Limb (tissue), 2 donors: ENCODE data around the gene GARNL3.

Experiments
- DNase-seq, 2 donors: peaks; one replicate each; pipeline ENCODE4 v3.0.0-alpha.2; 2016; ENCODE audit errors: extremely low spot score in 2 of 2

GARNL3 gene

GRCh38 chr9:127273326-127273725 is 8.8 kb downstream of the GARNL3 start:
- DNase-seq, result no peak

GRCh38 chr9:127277099-127277498 is 12.5 kb downstream of the GARNL3 start:
- no peak for DNase-seq

GRCh38 chr9:127277770-127278169 is 13.2 kb downstream of the GARNL3 start:
- no peak for DNase-seq

- no peak for DNase-seq
Measured at GRCh38 chr9:127278372-127278771, 13.8 kb downstream of the GARNL3 start.

- no peak for DNase-seq
Measured at GRCh38 chr9:127279717-127280285, 15.2 kb downstream of the GARNL3 start.

- no peak for DNase-seq
Measured at GRCh38 chr9:127280880-127281660, 16.5 kb downstream of the GARNL3 start.

GRCh38 chr9:127281891-127282290 is 17.3 kb downstream of the GARNL3 start:
- no peak for DNase-seq

- DNase-seq, result no peak
Measured at GRCh38 chr9:127282611-127283010, 18.0 kb downstream of the GARNL3 start.

GRCh38 chr9:127283135-127283534 is 18.6 kb downstream of the GARNL3 start:
- DNase-seq, result no peak

GRCh38 chr9:127283917-127284497 is 19.4 kb downstream of the GARNL3 start:
- DNase-seq, result no peak

- DNase-seq, result no peak
Measured at GRCh38 chr9:127285965-127286364, 21.4 kb downstream of the GARNL3 start.

GRCh38 chr9:127290561-127291065 is 26.0 kb downstream of the GARNL3 start:
- no peak for DNase-seq

- DNase-seq, result no peak
Measured at GRCh38 chr9:127291246-127291778, 26.7 kb downstream of the GARNL3 start.

- no peak for DNase-seq
Measured at GRCh38 chr9:127292415-127292814, 27.8 kb downstream of the GARNL3 start.

GRCh38 chr9:127293328-127293727 is 28.8 kb downstream of the GARNL3 start:
- no peak for DNase-seq

GRCh38 chr9:127293767-127294166 is 29.2 kb downstream of the GARNL3 start:
- no peak for DNase-seq

GRCh38 chr9:127295005-127295404 is 30.4 kb downstream of the GARNL3 start:
- DNase-seq, result no peak

- DNase-seq, result no peak
Measured at GRCh38 chr9:127300886-127301447, 36.4 kb downstream of the GARNL3 start.

- DNase-seq, result no peak
Measured at GRCh38 chr9:127303830-127304229, 39.3 kb downstream of the GARNL3 start.

GRCh38 chr9:127305206-127305837 is 40.7 kb downstream of the GARNL3 start:
- DNase-seq, result no peak

GRCh38 chr9:127305838-127306226 is 41.3 kb downstream of the GARNL3 start:
- no peak for DNase-seq

- DNase-seq, result no peak
Measured at GRCh38 chr9:127307802-127308201, 43.2 kb downstream of the GARNL3 start.
